HG03159 (cell line): ENCODE data around the gene GPR179.
"Not testable (repeated sequence)": the region's sequence is repeated elsewhere in the genome, so short reads cannot be mapped to it uniquely, and the experiment has no call there.

Source experiments
- ATAC-seq: cut with Tn5 transposase; IDR thresholded peaks from one replicate; pipeline ENCODE4 v1.9.1; 2021; ENCODE audit warnings: mild to moderate bottlenecking, moderate library complexity; ENCODE audit not compliant: unreplicated experiment

The GPR179 gene

GRCh38 chr17:38322897-38323296, 20.9 kb downstream of the GPR179 start:
- no peak for ATAC-seq

DNA sequence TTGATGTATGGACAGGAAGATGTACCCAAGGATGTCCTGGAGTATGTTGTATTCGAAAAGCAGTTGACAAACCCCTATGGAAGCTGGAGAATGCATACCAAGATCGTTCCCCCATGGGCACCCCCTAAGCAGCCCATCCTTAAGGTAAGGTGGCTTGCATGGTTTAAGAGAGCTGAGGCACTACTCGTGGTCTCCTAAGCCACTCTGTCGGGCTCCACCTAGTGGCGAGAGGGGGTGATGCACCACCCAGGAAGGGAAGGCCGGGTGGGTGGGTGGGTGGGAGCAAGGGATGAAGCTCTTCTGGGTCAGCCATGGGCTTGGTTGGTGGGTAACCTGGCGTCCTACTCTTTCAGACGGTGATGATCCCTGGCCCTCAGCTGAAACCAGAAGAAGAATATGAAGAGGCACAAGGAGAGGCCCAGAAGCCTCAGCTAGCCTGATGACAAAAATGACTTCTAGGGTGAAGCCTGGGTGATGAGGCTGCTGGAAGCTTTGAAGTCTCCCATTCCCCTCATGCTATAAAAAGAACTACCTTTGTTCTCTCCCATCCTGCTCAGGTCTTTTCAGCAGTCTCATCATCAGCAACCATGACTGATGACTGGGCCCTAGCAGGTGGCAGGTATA, 21.5 kb downstream of the GPR179 start:
- no peak for ATAC-seq

DNA sequence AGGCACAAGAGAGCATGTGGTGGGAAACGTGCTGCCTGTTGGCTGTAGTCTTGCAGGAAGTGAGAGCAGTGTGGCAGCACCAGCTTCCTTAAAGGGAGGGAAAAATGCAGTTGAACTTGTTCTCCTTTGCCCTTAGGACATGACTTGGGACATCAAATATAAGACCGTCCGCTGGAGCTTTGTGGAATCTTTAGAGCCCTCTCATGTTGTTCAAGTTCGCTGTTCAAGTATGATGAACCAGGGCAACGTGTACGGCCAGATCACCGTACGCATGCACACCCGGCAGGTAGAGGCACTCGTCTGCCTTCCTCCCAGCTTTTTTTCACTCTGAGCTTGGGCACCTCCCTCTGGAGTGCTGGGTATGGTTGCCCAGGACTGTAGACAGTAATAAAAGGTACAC, 23.3 kb downstream of the GPR179 start:
- no peak for ATAC-seq

DNA sequence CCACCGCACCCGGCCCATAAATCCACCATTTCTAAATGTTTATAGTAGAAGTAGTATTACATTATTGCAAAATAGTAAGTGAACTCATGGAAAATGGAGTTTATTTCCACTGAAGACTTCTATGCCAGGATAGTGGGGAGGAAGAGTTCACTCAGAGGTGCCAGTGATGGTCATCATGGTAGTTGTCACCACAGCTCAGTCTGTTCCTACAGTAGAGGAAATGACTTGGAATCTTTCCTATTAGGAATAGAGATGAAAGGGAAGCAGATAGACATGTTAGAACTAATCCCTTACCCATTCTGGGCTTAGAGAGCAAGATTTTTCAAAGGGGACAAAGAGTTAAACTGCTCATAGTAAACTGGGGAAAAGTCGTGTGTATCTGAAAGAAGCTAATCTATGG, 26.7 kb downstream of the GPR179 start:
- ATAC-seq = no peak

DNA sequence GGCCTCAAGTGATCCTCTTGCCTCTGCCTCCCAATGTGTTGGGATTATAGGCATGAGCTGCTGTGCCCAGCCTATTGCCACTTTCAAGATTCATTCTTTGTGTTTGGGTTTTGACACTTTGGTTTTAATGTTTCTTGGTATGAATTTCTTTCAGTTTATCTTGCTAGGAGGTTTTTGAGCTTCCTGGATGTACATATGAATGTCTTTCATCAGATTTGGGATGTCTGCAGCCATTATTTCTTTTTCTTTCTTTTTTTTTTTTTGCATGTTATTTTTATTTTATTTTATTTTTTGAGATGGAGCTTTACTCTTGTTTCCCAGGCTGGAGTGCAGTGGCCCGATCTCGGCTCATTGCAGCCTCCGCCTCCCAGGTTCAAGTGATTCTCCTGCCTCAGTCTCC, 28.3 kb downstream of the GPR179 start:
- no peak for ATAC-seq

GRCh38 chr17:38296834-38297517, 46.8 kb downstream of the GPR179 start, which contains the start of gene MRPL45:
TSS of gene MRPL45 (plus strand) at chr17:38297168. CDS start at chr17:38297184, 16 bp downstream.
- peak; percentile 95 for ATAC-seq

DNA sequence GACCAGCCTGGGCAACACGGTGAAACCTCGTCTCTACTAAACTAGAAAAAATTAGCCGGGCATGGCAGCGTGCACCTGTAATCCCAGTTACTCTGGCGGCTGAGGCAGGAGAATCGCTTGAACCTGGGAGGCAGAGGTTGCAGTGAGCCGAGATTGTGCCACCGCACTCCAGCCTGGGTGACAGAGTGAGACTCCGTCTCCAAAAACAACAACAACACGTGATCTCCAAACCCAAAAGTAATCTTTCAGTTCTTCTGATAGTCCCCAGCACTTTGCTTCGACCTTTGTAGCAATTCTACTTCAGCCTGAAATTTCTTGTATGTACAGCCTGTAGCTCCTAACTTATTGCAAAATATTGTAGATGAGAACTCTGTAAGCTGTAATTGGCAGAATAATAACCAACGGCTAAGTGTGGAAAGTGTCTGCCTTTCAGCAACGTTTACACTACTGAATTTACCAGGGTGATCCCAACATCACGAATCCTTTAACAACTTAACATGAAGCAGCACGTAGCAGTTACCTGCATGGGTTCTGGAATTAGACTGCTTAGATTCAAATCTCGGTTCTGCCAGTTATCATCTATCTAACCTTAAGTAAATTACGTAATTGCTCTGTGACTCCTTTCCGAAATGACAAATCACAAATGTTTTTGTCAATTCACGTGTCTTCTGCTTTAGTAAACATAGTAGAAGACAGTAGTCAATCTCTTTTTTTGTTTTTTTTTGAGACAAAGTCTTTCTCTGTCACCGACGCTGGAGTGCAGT, 48.0 kb downstream of the GPR179 start:
- not testable (repeated sequence) for ATAC-seq

DNA sequence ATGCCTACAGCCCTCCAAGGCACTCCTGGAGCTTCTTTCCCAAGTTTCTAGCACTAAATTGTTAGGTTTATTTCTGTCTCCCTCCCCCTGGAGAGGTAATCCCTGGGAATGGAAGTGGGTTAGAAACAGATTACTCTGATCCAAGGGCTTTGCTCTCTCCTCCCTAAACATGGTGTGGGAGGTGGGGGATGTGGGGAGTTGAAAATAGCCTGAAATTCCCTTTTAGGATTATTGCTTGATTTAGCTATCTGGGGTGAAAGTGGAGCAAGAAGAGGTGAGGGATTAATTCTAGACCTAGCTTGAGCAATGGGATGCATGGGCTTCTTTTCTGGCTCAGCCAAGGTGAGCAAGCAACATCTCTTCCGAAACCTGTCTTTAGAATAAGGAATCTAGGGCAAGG, 54.0 kb downstream of the GPR179 start:
- ATAC-seq = not testable (repeated sequence)

DNA sequence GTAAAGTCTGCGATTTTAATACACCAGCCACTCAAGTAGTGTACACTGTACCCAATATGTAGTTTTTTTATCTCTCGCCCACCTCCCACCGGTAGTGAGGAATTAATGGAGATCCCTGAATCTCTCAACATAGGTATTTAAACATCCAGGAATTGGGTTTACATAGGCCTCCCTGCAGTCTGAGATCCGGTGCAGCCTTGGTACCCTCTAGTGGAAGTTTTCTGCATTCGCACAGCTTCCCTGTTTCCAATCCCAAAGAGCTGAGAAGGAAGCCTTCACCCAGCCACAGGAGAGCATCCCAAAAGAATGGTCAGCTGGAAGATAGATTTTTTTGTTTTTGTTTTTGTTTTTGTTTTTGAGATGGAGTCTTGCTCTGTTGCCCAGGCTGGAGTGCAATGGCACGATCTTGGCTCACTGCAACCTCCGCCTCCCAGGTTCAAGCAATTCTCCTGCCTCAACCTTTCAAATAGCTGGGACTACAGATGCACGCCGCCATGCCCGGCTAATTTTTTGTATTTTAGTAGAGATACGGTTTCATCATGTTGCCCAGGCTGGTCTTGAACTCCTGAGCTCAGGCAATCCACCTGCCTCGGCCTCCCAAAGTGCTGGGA, 55.4 kb downstream of the GPR179 start:
- ATAC-seq = not testable (repeated sequence)

DNA sequence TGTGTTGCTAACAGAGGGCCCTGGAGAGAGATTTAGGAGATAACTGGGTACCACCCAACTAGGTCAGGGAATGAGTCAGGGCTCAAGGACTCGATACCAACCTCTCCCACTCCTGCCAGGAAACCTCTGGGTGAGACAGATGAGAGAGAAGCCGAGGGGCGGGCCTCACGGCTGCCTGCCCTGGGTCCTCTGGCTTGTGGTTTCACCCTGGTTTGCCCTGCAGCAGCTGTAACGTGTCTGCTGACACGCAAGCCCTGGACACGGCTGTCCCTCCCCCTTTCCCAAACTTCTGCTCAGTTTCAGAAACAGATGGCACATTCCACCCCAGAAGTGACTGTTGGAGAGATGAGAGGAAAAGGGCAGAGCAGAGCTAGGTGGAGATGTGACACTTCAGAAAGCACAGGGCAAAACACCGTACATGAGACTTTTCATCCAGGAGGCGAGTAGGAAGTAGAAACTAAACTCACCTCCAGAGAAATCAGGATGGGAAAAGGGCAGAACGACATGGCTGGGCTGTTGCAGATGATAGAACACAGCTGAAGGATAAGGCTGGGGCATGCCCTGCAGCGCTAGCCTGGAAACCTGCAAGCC, 57.2 kb downstream of the GPR179 start:
- not testable (repeated sequence) for ATAC-seq

DNA sequence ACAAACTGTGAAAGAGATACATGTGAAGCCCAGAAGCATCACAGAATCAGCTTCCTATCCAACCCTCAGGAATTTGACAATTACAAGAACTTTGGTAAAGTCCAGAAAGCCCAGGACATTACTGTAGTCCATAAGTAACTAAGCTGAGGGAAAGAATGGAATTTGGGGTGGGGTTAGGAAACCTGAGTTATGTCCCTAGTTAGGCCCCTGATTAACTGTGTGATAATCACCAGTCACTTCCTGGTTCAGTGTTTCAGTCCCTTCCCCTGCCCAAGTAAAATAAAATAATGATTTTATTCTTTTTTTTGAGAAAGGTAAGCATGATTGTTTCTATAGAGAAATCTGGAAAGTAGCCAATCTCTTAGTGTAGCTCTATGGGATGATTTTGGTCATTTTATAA, 57.8 kb downstream of the GPR179 start:
- ATAC-seq = not testable (repeated sequence)
